Measurements from ENCODE around the gene AIFM1.

- TF ChIP-seq CTCF (IDR thresholded peaks at IDR 0.05) (no peak), POLR2A (IDR thresholded peaks at IDR 0.05) (no peak)
Measured at GRCh38 chrX:130106071-130106470, 59.6 kb downstream of the AIFM1 start.

Data from body of pancreas (tissue), 4 donors.